ENCODE measurements around the gene XNDC1N.

DNA sequence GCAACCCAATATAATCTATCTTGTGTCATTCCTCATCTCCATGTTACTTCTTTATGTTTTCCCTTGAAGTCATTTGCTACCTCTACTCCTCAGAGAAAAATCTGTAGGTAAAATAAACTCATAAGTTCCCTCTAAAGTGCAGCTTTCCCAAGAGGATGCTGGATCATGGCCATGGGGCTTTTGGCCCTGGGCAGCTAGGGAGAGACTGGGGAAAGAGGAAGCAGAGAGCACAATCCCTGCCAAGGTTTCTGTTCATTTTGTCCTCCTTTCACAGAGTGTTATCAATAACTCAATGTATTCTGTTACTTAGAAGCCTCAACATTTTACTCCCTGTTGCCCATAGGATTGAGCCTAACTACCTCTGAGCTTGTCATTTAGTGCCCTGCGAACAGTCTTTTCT is 9.4 kb upstream of the XNDC1N start:
- TF ChIP-seq, protein P1, sequence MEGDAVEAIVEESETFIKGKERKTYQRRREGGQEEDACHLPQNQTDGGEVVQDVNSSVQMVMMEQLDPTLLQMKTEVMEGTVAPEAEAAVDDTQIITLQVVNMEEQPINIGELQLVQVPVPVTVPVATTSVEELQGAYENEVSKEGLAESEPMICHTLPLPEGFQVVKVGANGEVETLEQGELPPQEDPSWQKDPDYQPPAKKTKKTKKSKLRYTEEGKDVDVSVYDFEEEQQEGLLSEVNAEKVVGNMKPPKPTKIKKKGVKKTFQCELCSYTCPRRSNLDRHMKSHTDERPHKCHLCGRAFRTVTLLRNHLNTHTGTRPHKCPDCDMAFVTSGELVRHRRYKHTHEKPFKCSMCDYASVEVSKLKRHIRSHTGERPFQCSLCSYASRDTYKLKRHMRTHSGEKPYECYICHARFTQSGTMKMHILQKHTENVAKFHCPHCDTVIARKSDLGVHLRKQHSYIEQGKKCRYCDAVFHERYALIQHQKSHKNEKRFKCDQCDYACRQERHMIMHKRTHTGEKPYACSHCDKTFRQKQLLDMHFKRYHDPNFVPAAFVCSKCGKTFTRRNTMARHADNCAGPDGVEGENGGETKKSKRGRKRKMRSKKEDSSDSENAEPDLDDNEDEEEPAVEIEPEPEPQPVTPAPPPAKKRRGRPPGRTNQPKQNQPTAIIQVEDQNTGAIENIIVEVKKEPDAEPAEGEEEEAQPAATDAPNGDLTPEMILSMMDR (conservative IDR thresholded peaks at IDR 0.05), result no peak
- TF ChIP-seq EZH2 (IDR thresholded peaks at IDR 0.05; ENCODE audit: low read depth), result no peak
